NOMO-1 (cell line): ENCODE measurements around the gene ADGRD2.

ENCODE experiments used
- DNase-seq, 2 experiments: peaks; one replicate each; lab custom pipeline; 2025; ENCODE audit not compliant: unreplicated experiment in 2 of 2; lab: John Stamatoyannopoulos, UW

ADGRD2 gene

DNA sequence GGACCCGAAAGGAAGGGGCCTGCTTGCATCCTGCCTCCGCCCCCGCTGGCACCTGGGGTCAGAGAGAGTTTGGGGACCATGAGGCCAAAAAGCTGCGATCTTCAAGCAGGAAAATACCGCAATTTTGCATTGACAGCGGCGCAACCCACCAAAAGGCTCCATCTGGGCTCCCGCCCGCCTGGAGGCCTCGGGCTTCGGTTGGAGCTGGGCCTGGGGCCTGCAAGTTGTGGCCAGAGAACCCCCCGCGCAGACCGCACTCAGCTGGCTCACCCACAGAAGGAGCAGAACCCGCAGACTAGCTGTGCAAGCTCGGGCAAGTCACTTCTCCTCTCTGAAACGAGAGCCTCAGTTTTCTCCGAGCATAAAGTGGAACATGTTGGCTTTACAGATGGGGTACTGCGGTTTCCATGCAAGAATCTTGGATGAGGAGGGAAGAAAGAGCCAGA, 55.7 kb downstream of the ADGRD2 start:
- no peak for DNase-seq

DNA sequence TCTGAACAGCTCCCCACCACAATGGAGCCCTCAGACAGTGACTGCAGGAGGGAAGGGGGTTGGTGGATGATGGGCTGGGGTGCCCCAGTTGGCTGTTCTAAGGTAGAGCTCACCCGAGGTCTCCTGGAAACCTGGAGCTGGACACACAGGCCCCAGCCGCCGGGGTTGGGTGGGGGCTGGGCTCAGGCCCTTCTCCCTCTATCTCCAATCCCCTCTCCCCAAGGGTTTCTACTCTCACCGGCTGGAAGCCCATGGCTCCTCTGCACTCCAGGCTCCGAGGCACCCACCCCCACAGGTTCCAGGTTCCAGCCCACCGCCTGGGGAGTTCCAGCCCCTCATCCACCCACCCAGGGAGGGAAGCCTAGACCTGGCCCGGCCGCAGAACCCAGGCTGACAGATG, 56.2 kb downstream of the ADGRD2 start:
- DNase-seq = no peak

DNA sequence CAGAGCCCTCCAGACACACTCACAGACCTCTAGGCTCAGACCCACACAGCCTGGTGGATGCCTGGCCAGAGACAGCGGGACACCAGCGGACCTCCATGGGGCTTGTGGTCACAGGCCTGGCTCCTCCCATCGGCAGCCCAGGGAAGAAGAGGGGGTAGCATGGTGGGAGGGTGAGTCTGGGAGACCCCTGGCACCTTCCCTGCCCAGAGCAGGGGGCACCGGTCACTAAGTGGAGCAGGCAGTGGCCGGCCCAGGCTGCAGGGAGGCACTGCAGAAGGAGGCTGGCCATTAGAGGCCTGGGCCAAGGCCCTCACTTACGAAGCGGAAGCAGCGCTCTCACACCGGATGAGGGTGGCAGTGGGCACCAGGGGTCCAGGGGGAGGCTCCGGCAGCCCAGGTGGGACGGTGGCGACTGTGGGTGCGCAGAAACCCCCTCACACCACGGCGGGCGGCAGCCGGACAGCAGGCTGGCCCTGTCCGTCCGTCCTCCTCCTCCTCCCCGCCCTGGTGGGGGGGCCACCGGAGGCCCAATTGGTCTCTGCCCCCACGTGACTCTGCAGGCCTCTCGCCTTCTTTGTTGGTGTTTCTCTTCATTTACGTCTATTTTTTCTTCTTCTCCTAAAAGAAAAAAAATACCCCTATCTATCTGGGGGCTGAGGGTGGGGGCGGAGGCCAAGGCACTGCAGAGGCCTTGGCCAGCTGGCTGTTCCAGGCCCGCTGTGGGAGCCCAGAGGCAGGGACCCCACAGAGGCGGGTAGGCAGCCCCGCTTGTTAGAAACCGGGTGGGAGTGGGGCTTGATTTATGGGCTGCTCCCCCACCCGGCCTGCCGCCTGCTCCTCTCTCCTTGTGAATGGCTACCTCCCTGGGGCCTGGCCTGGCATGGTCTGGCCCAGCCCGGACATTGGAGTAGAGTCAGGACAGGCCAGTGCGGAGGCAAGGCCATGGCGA, 57.0 kb downstream of the ADGRD2 start, which contains the start of gene NR5A1:
Gene NR5A1 (minus strand): TSS at position 469 of the 949 bp plus-strand sequence. CDS start 4,004 bp downstream, outside the sequence.
- no peak for DNase-seq

DNA sequence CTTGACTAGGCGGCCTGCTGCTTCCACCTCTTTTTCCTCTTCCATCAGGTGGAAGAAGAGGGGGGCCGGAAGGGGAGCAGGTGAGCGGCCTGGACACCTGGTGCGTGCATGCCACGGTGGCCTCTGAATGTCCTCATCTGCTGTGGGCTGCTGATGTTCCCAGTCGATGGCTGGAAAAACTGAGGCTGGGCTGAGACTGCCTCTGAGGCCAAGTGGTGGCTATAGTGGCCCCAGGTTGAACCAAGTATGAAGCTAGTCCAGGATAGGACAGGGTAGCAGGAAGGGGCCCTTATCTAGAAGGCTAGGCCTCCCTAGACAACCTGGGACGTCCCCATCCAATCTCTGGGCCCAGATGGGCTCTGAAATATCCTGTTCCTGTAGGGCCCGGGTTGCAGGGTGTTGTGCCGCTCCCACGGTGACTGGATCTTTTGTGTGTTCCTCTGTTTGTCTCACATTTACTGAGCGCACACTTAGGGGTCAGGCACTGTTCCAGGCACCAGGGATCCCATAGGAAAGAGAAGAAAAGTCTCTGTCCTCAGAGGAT, 57.7 kb downstream of the ADGRD2 start:
- no peak for DNase-seq

DNA sequence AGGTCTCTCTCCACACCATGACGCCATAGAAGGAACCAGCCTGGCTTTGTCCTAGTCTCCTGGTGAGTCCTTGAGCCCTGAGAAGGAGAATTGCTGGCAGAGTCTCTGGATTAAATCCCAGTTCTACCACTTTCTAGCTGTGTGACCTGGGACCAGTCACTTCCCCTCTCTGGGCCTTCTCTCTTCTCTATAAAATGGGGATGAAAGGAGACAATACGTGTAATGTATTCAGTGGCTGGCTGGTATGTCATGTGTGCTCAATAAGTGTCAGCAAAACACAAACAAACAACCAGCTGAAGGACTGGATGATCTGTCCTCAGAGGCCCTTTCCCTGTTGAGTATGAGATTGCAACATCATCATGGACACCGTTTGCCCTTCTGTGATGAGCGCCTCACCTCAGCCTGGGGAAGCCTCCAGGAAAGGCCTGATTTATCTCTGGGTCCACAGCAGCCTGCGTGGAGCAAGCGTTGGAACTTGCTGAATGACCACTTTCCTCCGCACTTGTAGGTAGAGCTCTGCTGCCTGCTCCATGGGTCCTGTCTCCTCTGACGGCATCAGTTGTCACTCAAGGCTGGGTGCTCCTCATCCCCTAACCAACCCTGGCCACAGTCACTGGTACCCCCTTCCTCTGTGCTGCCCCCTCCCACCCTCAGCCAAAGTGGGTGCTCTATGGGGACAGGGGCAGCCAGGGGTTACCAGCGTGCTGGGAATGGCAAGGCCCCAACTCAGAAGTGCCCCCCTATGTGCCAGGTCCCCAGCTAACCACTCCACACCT, 60.6 kb downstream of the ADGRD2 start:
- DNase-seq = no peak

DNA sequence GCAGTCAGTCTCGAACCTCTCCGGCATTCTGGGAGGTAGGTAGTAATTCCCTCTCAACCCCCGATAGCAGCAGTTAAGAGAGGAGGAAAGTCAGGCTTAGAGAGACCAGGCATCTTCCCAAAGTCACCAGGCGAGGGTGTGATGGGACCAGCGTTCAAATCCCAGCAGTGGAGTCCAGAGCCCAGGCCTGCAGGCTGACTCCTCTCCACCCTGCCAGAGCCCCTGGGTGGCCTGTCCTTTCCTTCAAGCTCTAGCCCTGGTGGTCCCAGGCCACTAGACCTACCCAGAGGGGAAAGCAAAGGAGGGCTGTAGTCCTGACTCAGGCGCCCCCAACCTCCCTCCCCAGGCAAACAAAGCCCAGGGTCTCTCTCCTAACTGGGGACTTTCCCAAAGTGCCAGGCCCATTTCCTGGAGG, 61.2 kb downstream of the ADGRD2 start:
- DNase-seq = no peak

DNA sequence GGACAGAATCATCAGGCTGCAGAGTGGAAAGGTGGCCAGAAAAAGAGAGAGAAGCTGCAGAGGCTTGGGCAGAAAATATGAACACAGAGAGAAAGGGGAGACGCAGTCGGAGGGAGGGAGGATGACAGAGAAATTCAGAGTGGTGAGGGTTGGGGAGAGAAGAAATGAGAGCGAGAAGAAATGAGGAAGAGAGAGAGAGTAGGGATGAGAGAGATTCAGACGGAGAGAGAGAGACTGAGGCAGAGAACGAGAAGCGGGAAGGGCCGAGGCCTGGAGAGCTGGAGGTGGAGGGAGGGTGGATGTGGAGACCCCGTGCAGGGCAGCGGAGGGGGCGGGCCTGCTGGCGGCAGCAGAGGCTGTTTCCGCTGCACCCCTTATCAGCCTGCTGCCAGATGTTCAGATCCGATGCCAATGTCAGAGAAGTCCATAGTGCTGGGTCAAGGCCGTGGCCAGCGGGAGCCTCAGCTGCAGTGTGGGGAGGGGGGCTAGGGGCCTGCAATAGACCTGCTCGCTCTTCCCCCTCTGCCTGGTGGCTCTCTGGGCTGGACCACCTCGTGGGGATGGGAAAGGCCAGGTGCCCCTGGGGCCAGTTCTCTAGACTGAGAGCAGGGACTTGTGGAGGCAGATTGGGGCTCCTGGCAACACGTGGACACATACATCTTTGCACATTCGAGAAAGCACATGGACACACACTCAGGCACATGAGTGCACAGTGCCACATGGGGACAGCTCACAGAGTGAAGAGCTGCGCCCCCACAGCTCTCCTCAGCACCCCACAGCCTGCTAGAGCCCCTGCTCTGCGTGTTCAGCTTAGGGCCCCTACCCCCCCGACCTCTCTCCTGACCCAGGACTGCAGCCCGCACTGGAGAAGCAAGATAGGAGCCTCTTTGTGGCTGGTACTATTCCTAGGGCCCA, 61.9 kb downstream of the ADGRD2 start:
- DNase-seq = no peak

DNA sequence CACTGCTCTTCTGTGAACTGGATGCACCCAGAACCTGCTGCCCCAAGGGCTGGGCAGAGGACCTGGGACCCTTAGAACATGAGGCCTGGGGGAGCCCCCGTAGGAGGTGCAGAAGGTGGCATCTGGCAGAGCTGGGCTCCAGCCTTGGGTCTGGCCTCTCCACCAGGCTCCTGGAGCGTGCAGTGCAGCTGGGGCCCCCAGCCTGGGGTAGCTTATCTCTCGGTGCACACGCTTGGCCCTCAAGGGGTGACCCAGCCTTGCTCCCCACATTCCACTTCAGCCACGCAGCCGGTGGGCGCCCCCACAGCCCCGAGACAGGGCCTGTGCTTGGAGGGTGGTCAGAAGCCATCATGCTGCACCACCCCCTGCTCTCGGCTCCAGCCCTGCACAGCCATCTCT, 62.6 kb downstream of the ADGRD2 start:
- no peak for DNase-seq

DNA sequence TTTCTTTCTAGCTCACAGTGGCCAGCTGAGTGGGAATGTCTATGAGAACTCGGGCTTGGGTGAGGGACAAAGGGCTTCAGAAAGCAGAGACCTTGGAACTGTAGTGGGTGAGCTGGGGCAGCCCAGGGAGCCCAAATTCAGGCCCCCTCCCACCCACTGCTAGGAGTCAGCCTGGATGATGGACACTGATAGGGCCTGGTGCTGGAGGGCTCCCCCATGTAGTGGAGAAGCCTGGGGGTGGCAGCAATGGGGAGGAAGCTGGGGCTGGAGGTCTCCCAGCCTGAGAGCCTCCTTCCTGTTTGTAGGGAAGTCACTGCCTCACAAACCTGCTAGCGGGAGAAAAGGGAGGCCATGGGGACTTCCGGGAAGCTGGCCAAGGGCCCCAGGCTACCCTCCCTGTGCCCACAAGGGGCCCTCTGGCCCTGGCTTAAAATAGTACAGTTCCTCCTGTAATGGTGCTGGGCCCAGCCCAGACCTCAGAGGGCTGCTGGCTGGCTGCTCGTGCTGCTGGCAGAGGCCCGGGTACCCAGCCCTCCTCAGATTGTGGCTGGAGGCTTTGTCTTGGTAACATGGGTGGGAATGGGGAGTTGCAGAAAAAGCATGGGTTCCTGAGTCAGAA, 63.2 kb downstream of the ADGRD2 start:
- peak; percentile 21 to 25 for DNase-seq

DNA sequence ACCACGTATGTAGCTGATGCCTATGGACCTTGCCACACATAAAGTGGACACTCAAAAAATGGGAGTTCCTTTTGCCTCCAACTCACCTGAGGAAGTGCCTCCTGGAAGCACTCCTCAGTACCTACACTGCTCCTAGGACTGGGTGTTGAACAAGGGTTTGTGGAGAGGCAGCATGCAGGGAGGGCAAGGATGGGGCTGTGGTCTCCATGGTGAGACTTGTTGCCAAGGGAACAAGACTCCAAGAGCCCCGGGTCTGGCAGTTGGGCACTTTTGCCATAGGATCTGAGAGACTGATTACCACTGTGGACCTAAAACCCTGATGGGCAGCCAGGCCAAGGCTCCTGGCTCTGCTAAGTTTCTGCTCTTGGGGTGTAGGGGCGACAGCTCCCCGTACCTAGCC, 63.9 kb downstream of the ADGRD2 start:
- no peak for DNase-seq

DNA sequence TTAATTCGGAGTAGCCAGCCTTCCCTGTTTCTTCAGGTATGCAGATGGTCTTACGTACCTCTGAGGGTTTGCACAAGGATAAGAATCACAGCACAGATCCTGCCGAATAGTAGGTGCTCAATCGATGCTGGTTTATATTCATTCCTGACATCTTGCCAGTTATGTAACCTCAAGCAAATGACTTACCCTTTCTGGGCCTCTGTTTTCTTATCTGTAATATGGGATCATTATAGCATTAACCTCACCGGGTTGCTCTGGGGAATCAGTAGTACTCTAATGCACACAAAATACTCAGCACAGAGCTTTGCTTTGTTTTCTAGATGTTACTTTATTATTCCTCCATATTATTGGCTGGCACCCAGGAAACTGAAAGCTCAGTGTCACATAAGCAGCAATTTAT, 64.6 kb downstream of the ADGRD2 start:
- DNase-seq = no peak

DNA sequence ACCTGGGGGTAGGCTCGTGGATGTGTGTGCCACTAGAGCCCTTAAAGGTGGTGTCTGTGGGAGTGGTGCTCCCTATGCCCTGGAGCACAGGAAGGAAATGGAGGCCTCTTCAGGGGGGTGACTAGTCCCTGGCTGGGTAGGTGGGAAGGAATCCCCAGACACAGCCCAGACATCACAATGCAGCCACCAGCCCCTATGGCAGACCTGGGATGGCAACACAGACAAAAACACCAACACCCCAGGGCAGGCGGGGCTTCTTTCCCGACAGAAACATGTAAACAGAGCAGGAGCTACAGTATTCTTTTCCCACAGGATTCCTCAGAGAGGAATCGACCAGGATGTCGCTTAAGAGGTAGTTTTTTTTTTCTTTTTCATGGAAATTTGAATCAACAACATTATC, 67.3 kb downstream of the ADGRD2 start:
- no peak for DNase-seq

DNA sequence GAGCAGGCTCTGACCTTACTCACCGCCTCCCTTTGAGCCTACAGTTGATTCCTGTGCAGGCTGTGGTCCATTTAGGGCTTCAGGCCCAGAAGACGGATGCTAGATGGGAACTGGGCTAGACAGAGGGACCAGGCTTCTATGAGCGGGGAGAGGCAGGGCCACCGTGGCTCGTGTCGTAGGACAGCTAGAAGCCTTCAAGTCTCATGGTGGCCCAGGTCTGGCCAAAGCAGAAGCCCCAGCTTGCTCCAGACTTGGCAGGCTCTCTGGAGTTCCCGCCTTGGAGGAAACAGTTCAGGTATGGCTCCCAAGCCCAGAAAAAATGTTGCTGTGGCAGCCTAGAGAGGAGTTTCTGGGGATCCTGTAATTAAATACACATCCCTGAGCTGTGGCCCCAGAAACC, 67.9 kb downstream of the ADGRD2 start:
- DNase-seq = no peak

DNA sequence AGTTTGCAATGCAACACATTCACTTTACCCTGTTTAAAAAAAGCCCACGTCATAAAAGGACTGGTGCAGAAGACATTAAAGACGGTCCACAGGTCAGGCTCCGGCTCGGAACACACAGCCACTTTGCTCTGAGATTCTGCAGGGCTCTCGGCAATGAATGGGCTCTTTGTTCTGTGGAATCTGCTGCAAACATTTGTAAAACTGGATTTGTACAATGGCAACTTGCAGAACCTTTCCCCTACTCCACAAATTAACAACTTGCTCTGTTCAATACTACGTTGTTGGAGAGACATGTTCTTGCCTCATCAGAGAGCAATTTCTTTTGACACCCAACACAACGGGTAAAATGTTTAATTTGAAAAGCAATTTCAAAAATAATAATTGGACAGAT, 70.0 kb downstream of the ADGRD2 start:
- DNase-seq = no peak

DNA sequence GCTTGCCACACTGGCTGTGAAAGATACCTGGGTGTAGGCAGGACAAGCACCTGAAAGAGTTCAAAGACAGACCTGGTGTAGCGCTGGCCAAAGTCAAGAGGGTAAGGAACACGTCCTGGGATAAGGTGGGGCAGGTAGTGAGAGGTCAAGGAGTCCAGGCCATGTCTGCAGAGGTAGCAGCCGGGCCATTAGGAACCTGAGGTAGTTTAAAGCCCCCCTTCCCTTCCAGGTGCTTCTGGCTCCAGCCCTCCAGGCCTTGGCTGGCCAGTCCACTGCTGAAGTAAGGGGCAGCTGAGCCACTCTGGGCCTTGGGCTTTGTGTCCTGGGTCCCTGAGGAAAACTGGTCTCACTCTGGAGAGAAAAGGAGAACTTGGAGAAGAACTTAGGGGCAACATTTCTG, 70.9 kb downstream of the ADGRD2 start:
- DNase-seq = no peak

DNA sequence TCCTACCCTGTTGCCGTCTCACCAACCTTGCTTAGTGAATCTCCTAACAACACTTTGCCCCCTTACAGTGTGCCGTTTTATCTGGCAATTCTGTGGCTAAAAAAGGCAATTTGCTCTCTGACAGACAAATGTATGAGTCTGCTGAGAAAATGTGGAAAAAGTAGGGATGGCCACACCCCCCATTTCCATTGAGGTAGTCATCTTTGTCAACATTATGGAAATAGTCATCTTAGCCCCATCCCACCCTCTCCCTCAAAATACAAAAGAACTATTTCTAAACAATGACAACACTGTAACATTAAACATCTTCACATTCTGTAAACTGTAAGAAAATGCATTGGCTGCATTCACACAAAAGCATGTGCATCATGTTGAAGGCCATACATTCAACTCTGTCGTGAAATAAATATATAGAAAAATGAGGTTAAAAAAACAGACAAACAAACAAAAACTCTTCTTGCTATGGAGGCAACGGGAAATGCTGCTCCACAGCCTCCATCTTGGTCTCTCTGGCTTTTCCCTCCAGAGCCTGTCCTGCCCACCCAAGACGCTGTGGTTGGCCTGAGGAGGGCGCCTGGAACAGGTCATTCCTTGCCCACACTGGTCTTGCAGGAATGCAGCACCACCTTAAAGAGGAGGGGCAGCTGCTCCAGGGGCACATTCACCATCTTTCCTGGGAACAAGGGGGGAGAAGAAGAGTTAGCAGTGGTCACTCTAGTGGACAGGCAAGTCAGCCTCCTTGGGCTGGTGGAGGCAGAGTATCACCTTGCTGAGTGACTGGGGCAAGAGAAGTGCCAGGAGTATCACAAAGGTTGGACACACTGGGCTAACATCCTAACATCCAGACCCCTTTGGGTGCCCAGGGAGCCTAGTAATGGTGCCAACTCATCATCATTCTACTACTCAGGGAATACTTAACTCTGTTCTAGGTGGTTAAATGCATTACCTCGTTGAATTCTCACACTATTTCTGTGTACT, 72.2 kb downstream of the ADGRD2 start:
- DNase-seq = no peak

DNA sequence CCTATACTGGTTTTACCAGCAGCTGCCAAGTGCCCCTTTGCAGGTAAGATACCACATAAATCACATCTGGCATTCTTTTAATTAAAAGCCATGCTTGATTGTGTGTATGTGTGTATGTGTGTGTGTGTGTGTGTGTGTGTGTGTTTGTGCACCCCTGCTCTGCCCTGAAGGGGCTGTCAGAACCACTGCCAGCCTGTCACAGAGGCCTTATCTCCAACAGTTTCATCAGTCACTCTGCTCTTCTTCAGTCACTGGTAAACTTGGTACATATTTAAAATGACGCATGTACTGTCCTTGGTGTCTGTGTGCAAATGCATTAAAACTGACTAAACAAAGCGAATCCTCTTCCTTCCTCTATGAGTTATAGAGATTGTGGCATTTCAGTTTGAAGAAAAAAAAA, 75.9 kb downstream of the ADGRD2 start:
- DNase-seq = no peak

DNA sequence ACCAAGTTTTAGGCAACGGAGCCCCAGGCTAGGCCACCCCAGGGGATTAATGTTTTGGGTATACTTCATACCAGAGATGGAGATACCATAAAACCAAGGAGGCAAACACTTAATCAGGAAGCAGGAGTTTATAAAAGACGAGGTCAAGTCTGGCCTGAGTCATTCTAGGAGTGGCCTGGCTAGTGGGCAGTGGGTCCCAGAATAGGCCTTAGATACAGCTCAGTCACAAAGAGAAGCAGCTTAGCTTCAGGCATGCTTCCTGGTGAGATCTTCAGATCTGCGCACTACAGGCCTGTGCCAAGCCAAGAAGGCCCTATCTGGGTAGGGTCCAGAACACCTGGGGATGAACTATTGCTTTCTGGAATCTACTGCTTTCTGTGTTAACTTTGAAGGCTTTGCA, 77.5 kb downstream of the ADGRD2 start:
- DNase-seq = no peak
